CD4-positive, alpha-beta T cell treated with Interleukin-15 for 1 hour (primary cell): ENCODE results near the gene MAPKAP1.

Source experiments
- DNase-seq: peaks from one replicate; pipeline ENCODE4 v3.0.0-alpha.2; 2020

MAPKAP1 gene

GRCh38 chr9:125706651-125707471 lies at the start of gene MAPKAP1:
MAPKAP1 (minus strand) TSS chr9:125707208; CDS start chr9:125672574, 34,634 bp downstream.
- DNase-seq = peak; percentile 95

DNA sequence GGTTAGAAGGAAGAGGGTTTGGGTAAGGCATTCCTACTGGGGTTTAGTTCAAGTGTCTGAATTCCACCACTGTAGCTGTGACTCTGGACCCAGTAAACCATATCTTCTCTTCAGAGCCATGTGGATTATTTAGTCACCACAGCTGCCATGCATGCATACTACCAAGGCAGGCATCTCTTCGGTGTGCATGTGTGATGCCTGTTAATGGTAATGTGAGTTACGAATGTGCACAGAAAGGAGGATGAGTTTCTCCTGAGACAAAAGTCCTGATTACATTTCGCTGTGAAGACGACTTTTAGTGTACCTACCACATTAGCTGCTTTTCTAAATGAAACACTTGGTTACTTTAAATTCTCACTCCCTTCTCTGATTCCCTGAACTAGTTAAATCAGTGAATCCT lies 49.5 kb upstream of the MAPKAP1 start:
- no peak for DNase-seq

DNA sequence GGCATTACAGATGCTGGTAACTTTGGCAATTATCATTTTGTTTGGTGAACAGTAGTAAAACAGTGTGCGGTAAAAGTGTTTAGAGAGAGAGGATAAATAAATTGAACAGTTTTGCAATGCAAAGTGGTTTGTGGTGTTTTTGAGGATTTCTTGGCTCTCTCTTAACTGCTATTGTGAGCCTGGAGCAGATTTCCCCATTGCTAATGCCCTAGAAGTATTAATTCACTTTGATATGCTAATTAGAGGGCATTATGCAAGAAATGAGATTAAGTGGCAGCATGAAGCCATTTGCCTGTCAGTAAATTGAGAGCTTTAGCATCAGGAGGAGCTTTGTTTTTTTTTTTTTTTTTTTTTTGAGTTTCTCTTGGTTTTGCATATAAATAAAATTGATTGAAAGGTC lies 48.3 kb upstream of the MAPKAP1 start:
- no peak for DNase-seq

- DNase-seq = no peak
Measured at GRCh38 chr9:125754096-125754495, 47.1 kb upstream of the MAPKAP1 start.

DNA sequence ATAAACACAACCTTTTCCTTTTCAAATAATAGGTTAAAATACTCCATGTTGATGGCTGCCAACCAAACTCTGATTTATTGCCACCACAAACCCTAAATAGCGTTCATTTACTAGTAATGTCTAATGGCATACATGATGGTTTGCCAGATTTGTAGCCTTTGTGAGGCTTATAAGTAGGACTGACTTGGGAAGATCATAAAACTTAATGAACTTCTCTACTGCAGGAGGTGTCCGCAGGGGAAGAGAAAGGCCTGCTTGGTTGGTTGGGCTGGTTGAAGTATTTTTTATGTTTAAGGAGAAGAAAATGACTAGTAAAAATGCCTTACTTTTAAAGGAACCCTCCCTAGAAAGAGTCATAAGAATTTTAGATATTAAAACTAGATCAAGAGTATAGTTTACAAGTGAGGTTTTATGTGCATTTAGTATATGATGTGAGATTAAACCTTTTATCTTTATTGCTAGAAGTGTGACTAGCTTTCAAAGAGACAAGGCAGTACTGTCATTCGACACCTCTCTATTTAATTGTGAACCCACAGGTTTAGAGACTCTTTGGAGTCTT lies 45.1 kb upstream of the MAPKAP1 start:
- DNase-seq = no peak

DNA sequence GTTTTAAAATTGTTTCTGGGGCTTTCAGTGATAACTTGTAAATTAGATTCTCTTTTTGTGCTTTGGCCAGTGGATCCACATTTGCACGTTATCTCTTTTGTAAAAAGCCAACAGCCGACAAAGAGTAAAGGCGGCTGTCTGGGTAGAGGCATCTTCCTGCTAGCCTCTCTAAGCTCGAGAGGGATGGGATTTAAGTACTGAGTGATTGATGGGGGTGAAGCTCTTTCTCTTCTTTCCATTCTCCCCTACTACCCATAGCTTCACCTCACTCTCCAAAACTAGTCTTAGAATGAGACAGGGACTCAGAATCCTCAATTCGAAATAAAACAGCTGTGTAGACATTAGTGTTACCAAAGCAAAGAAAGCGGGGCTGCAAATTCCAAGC lies 43.6 kb upstream of the MAPKAP1 start:
- DNase-seq = no peak

GRCh38 chr9:125749951-125750626 lies 43.1 kb upstream of the MAPKAP1 start:
- no peak for DNase-seq

- DNase-seq = no peak
Measured at GRCh38 chr9:125749287-125749935, 42.4 kb upstream of the MAPKAP1 start.

DNA sequence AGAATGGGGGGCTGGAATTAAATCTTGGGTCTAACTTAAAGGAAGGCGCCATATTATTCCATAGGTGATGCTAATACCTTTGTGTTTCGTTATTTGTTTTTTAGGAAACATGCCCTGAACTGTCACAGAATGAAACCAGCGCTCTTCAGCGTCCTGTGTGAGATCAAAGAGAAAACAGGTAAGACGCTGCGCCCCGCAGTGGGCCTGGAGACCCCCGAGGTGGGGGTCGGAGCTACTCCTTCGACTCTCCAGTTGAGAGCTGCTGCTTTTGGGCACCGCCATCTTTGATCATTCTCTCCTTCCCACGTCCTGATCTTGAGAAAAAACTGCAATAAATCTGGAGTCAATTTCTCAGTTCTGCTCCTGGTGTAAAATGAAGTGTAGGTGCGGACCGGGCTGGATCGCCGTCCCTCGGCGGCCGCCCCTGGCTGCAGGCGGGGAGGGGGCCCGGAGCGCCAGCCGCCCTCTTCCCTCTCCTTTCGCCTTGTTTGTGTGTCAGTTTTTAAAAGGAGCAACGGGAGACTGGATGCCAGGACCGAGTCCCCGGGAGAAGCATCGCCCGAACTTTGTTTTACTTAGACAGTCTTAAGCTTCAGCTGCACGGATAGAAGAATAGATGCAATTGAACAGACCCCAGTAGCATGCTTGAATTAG lies 41.6 kb upstream of the MAPKAP1 start:
- no peak for DNase-seq

DNA sequence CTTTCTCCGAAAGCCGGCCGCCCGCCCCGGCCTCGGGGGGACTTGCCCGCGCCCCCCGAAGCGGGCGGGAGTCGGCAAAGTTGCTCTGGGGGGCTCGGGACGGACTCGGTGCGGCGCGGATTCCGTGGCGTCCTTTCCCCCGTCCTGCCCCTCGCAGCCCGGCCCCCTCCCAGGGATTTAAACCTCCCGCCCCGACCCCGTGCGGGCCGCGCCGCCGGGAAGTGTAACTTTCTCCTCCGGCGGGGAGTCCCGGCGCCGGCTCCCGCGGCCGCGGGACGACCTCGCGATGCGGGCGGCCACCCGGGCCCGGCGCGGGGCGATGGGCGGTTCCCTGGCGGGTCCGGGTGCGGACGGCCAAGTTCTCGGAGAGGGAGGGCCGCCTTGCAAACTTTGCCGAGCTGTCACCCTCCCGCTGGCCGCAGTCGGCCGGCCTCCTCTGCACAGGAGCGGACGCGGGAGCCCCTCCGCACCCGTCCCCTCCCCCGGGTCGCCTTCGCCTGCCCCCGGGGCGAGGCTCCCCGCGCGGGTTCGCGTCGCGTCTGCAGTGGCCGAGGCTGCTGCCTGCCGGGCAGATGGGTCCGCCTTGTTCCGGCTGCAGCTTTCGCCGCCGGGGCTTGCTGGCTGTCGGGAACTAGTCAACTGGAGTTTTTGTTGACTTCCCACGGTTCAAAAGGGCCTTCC lies 40.9 kb upstream of the MAPKAP1 start:
- no peak for DNase-seq

DNA sequence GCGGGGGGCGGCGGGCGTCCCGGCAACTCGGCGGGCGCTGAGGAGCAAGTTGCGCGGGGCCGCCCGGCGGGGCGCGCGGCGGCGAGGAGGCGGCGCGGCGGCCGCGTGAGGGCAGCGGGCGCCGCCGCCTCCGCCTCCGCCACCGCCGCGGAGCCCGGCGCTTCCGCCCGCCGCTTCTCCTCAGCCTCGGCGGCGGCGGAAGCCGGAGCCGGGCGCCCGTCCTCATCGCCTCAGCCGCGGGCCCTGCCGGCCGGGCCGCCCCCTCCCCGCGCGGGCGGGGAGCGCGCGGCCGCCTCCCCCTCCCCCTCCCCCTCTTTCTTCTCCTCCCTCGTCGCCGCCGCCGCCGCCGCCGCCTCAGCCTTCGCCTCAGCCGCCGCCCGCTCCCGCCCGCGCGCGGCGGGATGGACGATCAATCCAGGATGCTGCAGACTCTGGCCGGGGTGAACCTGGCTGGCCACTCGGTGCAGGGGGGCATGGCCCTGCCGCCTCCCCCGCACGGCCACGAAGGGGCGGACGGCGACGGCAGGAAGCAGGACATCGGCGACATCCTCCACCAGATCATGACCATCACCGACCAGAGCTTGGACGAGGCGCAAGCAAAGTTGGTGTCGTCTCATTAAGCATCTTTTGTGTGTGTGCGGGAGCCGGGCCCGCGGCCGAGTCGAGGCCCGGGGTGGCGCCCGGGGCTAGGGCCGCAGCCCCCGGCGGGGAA lies 40.2 kb upstream of the MAPKAP1 start, which contains the start of gene PBX3:
Gene PBX3 (plus strand): TSS at position 321 of the 712 bp plus-strand sequence.
- peak; percentile 59 for DNase-seq

DNA sequence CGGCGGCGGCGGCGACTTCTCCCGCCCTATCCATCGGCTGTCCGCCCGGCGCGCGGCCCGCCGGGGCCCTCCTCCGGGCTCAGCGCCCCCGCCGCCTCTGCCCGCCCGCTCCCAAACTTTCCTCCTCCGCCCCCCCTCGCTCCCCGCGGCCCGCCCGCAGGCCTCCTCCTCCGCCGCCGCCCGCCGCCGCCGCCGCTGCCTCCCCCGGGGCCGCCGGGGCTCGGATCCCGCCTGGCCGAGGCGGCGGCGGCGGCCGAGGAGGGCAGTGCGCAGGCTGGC lies 39.7 kb upstream of the MAPKAP1 start:
- no peak for DNase-seq

DNA sequence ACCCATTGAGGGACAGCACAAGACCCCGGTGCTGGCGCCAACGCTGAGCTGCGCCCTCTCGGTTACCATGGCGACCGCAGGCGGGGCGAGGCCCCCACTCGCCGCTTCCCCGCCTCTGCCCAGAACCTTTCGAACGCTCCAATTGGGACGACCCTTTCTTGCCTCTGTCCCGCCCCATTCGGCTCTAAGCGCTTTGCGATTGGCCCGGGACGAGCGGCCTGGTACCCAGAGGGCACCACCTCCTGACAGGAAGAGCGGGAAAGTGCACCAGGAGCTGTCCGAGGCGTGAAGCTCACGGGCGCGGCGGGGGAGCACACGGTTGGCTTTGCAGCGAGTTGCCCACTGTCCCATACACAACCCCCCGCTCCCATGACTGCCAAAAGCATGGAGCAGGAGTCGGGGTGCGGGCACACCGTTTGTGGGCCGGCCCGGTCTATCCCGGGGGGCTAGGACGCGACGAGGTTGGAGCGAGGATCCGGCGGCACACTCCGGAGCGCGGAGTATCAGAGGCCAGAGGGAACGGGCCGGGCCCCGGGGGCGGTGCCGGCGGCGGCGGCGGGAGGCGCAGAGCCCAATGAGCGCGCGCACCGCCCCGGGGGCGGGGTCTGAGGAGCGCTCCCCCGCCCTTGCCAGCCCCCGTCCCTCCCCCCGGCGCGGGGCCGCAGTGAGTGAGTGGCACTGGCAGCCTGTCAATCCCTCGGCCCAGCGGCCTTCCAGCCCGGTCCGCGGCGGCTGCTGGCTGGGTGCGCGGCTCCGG lies 39.2 kb upstream of the MAPKAP1 start:
- DNase-seq = peak; percentile 95

DNA sequence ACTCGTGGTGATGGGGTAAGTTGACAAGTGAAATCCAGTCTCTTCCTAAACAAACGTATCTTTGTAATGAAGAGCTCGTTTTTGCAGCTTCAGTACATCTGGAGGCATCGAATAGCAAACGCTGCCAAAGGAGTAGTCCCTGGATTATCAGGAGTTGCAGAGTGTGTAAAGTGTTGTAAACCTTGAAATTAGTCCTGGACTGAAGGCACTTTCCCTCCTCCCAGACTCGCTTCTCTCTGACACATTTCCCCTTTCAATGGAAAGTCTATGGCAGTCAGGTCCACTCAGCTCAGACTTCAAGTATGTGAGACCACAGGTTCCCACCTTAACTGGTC lies 38.6 kb upstream of the MAPKAP1 start:
- no peak for DNase-seq

DNA sequence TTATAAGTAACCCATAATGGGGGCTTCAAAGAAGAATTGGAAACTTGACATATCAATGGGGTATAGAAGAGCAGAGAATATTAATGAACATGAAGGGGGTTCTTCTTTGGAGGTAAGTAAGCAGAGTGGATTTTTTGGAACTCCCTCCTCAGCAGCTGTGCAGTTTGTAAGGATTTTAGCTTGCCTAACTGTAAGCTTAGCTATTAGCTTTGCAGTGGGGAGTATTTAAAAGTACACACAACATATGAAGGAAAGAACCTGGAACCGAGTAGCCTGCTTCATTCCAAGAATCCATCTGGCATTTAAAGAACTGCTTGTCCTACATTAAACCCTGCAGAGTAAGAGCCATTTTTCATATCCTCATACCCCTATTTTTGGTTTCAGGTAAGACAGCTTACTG lies 38.0 kb upstream of the MAPKAP1 start:
- no peak for DNase-seq

DNA sequence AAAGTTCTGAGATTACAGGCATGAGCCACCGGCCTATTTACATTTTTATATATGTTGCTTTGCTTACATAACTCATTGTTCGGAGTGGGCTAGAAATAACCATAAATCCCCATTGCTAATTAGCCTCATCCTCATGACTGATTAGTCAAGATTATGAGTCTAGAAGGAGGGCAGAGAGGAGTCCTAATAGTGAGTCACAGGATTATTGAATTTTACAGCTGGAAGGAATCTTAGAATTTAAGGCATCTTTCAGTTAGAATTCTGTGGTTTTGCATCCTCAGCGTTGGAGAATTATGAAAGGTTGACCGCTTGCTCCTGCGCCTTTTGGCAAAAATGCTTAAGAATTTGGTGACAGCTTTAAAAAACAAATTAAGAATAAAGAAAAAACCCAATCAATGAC lies 37.6 kb upstream of the MAPKAP1 start:
- DNase-seq = no peak

- no peak for DNase-seq
Measured at GRCh38 chr9:125743682-125744428, 36.8 kb upstream of the MAPKAP1 start.

DNA sequence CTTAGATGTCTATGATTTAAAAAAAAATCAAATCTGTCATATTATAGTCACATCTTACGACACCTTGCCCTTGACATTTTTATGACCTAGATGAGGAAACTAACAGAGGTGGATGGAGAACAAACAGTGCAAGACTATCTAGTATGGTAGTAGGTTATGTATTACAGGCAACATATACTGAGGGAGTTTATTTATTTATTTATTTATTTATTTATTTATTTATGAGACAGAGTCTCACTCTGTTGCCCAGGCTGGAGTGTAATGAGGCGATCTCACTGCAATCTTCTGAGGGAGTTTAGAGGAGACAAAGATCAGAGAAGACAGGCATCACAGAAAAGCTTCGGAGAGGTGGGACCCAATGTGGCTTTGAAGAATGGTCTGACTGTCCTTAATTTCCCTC lies 35.6 kb upstream of the MAPKAP1 start:
- DNase-seq = no peak

- DNase-seq = no peak
Measured at GRCh38 chr9:125739436-125739835, 32.4 kb upstream of the MAPKAP1 start.

DNA sequence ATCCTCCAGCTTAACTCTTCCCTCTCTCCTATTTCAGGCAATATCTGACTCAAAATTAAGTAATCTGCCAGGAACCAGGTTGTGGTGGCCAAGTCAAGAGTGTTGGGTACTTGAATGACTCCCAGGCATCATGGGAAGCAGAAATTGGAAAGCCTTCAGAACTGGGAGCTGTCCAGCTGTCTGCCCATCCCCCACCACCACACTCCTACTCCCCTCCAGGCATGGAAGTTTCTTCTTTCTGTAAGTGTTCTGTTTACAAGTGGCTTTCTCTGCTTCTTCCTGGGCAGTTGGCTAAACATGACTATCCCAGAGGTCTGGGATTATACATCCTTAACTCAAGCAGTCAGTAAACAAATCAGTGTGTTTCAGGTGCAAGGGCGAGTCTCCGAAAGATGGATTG lies 25.6 kb upstream of the MAPKAP1 start:
- DNase-seq = no peak

- no peak for DNase-seq
Measured at GRCh38 chr9:125730168-125730567, 23.2 kb upstream of the MAPKAP1 start.
